PC-3 (cell line): ENCODE data around the gene OTUD3. TPM values are rescaled to one million over a fixed set of nuclear protein-coding genes. Genes with fewer than 3 reads are reported as not detected.
A peak's percentile ranks its signal among the peaks of the same experiment; 100 is the strongest.

Source experiments
- ATAC-seq: fragments of 200-7000 bp; cut with Tn5 transposase; 2 replicates; pipeline ENCODE4 v1.9.1; 2020; ENCODE audit warnings: mild to moderate bottlenecking, moderate library complexity
- Bru-seq: library from RNA; stranded (reverse); fragments of 400-500 nt; gene quantifications from one replicate; lab custom pipeline; 2021; lab: Mats Ljungman, UMichigan
- BruChase-seq, 2 experiments: library from RNA; stranded (reverse); fragments of 400-500 nt; gene quantifications; one replicate each; lab custom pipeline; 2021; lab: Mats Ljungman, UMichigan
- BruUV-seq: library from RNA; stranded (reverse); fragments of 400-500 nt; replicated peaks from 2 replicates; lab custom pipeline; 2021; lab: Mats Ljungman, UMichigan
- CTCF ChIA-PET: fragments of 300-600 bp; sonication (Branson Sonifier 250); formaldehyde crosslinking; loops from one replicate; lab custom pipeline; 2022; ENCODE audit warnings: antibody characterized with exemption; lab: Charles Lee
- POLR2A ChIA-PET: fragments of 300-600 bp; sonication (Branson Sonifier 250); formaldehyde crosslinking; loops from one replicate; lab custom pipeline; 2022; ENCODE audit warnings: antibody characterized with exemption; ENCODE audit not compliant: unreplicated experiment; lab: Charles Lee
- DNase-seq: peaks from one replicate; pipeline ENCODE4 v3.0.0-alpha.2; 2015
- H2AFZ ChIP-seq: fragments of 300-600 bp; sonication (generic); 2 replicates; pipeline ENCODE4 v1.6.0; 2016; ENCODE audit warnings: antibody characterized with exemption, low read length
- H3F3A ChIP-seq: fragments of 300-600 bp; sonication (generic); one replicate; pipeline ENCODE4 v1.6.0; 2017; ENCODE audit warnings: antibody characterized with exemption, low read length, control low read depth, mild to moderate bottlenecking; ENCODE audit not compliant: unreplicated experiment
- H3K27ac ChIP-seq: fragments of 300-600 bp; sonication (generic); 2 replicates; pipeline ENCODE4 v1.5.1; 2016; ENCODE audit warnings: mild to moderate bottlenecking, low read length
- H3K27me3 ChIP-seq: fragments of 300-600 bp; sonication (generic); 2 replicates; pipeline ENCODE4 v1.6.1; 2016; ENCODE audit warnings: low read length, mixed read lengths
- H3K36me3 ChIP-seq: fragments of 300-600 bp; sonication (generic); 2 replicates; pipeline ENCODE4 v1.6.1; 2016; ENCODE audit warnings: low read depth, mixed run types, low read length, mixed read lengths
- H3K4me1 ChIP-seq: fragments of 300-600 bp; sonication (generic); 2 replicates; pipeline ENCODE4 v1.5.1; 2016; ENCODE audit warnings: low read length; ENCODE audit not compliant: insufficient read depth
- H3K4me2 ChIP-seq: fragments of 300-600 bp; sonication (generic); 2 replicates; pipeline ENCODE4 v1.6.0; 2016; ENCODE audit warnings: low read length
- H3K4me3 ChIP-seq: fragments of 300-600 bp; sonication (generic); 2 replicates; pipeline ENCODE4 v1.5.1; 2016; ENCODE audit warnings: mild to moderate bottlenecking, low read length, mixed read lengths
- H3K79me2 ChIP-seq: fragments of 300-600 bp; sonication (generic); 2 replicates; pipeline ENCODE4 v1.6.1; 2017; ENCODE audit warnings: low read length, mixed read lengths
- H3K9ac ChIP-seq: fragments of 300-600 bp; sonication (generic); 2 replicates; pipeline ENCODE4 v1.6.0; 2016; ENCODE audit warnings: mild to moderate bottlenecking, low read length
- H3K9me2 ChIP-seq: fragments of 300-600 bp; sonication (generic); replicated peaks from 2 replicates; pipeline ENCODE4 v1.6.1; 2016; ENCODE audit warnings: mixed run types, low read length, mixed read lengths
- H3K9me3 ChIP-seq: fragments of 300-600 bp; sonication (generic); 2 replicates; pipeline ENCODE4 v1.6.1; 2016; ENCODE audit warnings: low read length, mixed read lengths
- H4K20me1 ChIP-seq: fragments of 300-600 bp; sonication (generic); 2 replicates; pipeline ENCODE4 v1.6.1; 2016; ENCODE audit warnings: low read length, mixed read lengths
- CTCF ChIP-seq: fragments of 300-600 bp; sonication (generic); conservative IDR thresholded peaks from 2 replicates; pipeline ENCODE4 v1.5.1; 2017; ENCODE audit warnings: antibody characterized with exemption, low read depth, mild to moderate bottlenecking, low read length
- EZH2 ChIP-seq: fragments of 300-600 bp; sonication (generic); IDR thresholded peaks from one replicate; pipeline ENCODE4 v1.6.1; 2017; ENCODE audit warnings: antibody characterized with exemption, mild to moderate bottlenecking, low read length; ENCODE audit not compliant: unreplicated experiment
- EZH2phosphoT487 ChIP-seq: fragments of 300-600 bp; sonication (generic); IDR thresholded peaks from 2 replicates; pipeline ENCODE4 v1.6.1; 2018; ENCODE audit warnings: mild to moderate bottlenecking, antibody characterized with exemption, low read length, borderline replicate concordance
- intact Hi-C: fragments of 100-400 bp; cut with micrococcal nuclease; formaldehyde crosslinking; loops from 2 replicates; pipeline ENCODE4 v1.9.0; 2023
- long read RNA-seq: library from polyadenylated mRNA; unstranded; transcript quantifications from one replicate; pipeline ENCODE4 v2.0.0, GENCODE V29; 2021; ENCODE audit not compliant: unreplicated experiment
- total RNA-seq: library from RNA; depleted of rRNA; stranded (reverse); fragments of >200 nt; gene quantifications from 2 replicates; pipeline ENCODE4 v1.2.3, GENCODE V29; 2014; rRNA removed

The OTUD3 gene
- total RNA-seq (9.7 and 9.9 TPM in 2 replicates), Bru-seq, nascent RNA (percentile 92 among the genes with signal in this experiment), BruChase-seq, experiment 1, labeled RNA remaining after a 6-hour chase (percentile 94 among the genes with signal in this experiment), BruChase-seq, experiment 2, labeled RNA remaining after a 2-hour chase (percentile 96 among the genes with signal in this experiment)
- long read RNA-seq, full-length matches to known transcripts, result 1 of 6 reads
- long read RNA-seq, partial matches to known transcripts, result 0 of 6 reads
- long read RNA-seq, other reads (novel, unspliced or antisense), result 5 of 6 reads

- ChIA-PET POLR2A (interaction anchor here (0.6 to 1.3 kb wide), 11 partner anchors 10 to 312 kb away, joined by 3 to 6 read pairs (median 4); no protein-coding TSS in a partner anchor), CTCF (interaction anchor here (0.5 to 1.3 kb wide), 4 partner anchors 10 to 289 kb away, joined by 3 to 8 read pairs (median 3); no protein-coding TSS in a partner anchor)
- peak within 1 kb of the TSS; percentile 78 for H3K27ac ChIP-seq
- H3F3A ChIP-seq, result no peaks in the 10 kb centered on the region
- H3K9me2 ChIP-seq, result no peaks in the 10 kb centered on the region
- peak within 1 kb of the TSS; percentile 88 for H2AFZ ChIP-seq
- H3K4me3 ChIP-seq, result peak within 1 kb of the TSS; percentile 92
- peaks cover 52% of the 10 kb centered on the region for H3K79me2 ChIP-seq
- H4K20me1 ChIP-seq, result peaks cover 39% of the 10 kb centered on the region
- H3K36me3 ChIP-seq, result no peaks in the 10 kb centered on the region
- BruUV-seq, result no TSS peak
- DNase-seq (peak; percentile 98), ATAC-seq (peak; percentile 89)
- no peaks in the 10 kb centered on the region for H3K27me3 ChIP-seq
- H3K4me2 ChIP-seq, result peak within 1 kb of the TSS; percentile 95
- no peaks in the 10 kb centered on the region for H3K9me3 ChIP-seq
- H3K9ac ChIP-seq, result peak within 1 kb of the TSS; percentile 96
- intact Hi-C loops, result loop anchor here (1.0 kb wide), 2 partner anchors 21 to 270 kb away; no protein-coding TSS in a partner anchor
- no peak for TF ChIP-seq EZH2
- peak; percentile 86 for TF ChIP-seq CTCF
- no peak for TF ChIP-seq EZH2phosphoT487
- peaks cover 26% of the 10 kb centered on the region for H3K4me1 ChIP-seq
These were observed at the start of gene OTUD3 for GRCh38 chr1:19882111-19883071. TSS of gene OTUD3 (plus strand) at chr1:19882395. CDS start at chr1:19882514, 119 bp downstream.

GRCh38 chr1:19835578-19835977, 46.6 kb upstream of the OTUD3 start:
- H3K27me3 ChIP-seq, result no peaks in the 10 kb centered on the region
- DNase-seq, result no peak
- H3K4me3 ChIP-seq, result no peak overlapping the region
- no peaks in the 10 kb centered on the region for H3K36me3 ChIP-seq
- ChIA-PET POLR2A (no interaction called here), CTCF (no interaction called here)
- no peak overlapping the region for H3K4me2 ChIP-seq
- intact Hi-C loops, result no loop called here
- H3K27ac ChIP-seq, result no peak overlapping the region
- no peak for TF ChIP-seq CTCF
- TF ChIP-seq EZH2phosphoT487, result no peak
- TF ChIP-seq EZH2, result no peak
- H3K9ac ChIP-seq, result no peak overlapping the region
- no TSS peak for BruUV-seq
- no peak overlapping the region for H2AFZ ChIP-seq
- no peaks in the 10 kb centered on the region for H3K9me2 ChIP-seq
- H3K9me3 ChIP-seq, result no peaks in the 10 kb centered on the region
- no peaks in the 10 kb centered on the region for H4K20me1 ChIP-seq
- no peak for ATAC-seq
- H3K79me2 ChIP-seq, result no peaks in the 10 kb centered on the region
- no peaks in the 10 kb centered on the region for H3K4me1 ChIP-seq
- no peaks in the 10 kb centered on the region for H3F3A ChIP-seq
